Stimulated activated CD4-positive, alpha-beta T cell treated with anti-CD3 and anti-CD28 coated beads, Interleukin-15, amount 100 ng/mL, for 24 hours (primary cell): ENCODE results near the gene SPAG6.
"Not testable (repeated sequence)": the region's sequence is repeated elsewhere in the genome, so short reads cannot be mapped to it uniquely, and the experiment has no call there.

Experiments used
- DNase-seq: peaks from one replicate; pipeline ENCODE4 v3.0.0-alpha.2; 2020

The SPAG6 gene

GRCh38 chr10:22343731-22344130, 1.6 kb upstream of the SPAG6 start:
- no peak for DNase-seq

- no peak for DNase-seq
These were observed 1.0 kb upstream of the SPAG6 start for GRCh38 chr10:22344249-22344648.

DNA sequence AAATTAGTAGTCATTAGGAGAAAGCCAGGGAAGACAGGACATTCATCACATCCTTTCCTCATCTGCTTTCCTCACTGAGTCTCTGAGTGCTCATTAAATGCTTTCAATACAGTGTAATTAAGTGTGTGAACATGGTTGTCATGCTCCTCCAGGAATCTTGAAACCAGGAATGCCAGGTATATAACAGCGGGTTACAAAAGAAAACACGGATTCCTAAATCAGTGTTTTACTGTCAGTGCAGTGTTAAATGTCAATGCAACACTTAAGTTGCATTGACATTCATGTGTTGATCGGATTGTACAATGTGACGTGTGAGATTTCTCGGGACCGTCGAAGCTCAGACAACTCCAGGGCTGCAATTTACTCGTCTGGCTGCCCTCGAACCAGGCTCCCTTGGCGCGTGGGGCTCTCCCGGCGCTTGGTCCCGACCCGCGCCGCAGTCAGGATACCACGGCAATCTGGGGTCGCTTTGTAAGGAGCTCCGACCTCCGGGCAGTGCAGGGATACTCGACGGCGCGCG, 455 bp upstream of the SPAG6 start:
- DNase-seq = no peak

GRCh38 chr10:22346096-22346661, 883 bp downstream of the SPAG6 start:
- DNase-seq = no peak

- DNase-seq = no peak
These were observed 4.5 kb downstream of the SPAG6 start for GRCh38 chr10:22349755-22350154.

- no peak for DNase-seq
These were observed 5.9 kb downstream of the SPAG6 start for GRCh38 chr10:22351131-22351703.

DNA sequence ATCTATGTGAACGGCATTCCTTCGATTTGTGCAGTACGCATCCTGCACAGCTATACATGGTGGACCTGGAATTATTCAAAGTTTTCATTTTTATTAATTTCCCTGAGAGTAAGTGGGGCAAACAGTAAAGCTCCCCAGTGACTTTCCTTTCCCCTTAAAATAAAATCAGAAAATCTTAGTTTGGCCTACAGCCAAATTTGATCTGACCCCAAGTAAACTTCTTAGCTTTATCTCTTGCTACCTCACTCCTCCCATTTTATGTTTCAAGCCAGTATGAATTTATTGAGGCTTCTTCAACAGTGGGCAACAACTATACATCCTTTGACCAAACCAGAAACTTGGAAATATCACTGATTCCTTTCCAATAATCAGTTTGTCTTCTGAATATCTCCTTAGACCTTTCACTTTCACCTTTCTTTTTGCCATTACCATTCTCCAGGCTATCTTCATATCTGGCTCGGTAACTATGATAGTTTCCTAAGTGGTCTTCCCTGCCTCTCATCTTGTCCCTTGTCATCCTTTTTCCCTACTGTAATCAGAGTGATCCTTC, 11.1 kb downstream of the SPAG6 start:
- no peak for DNase-seq

- not testable (repeated sequence) for DNase-seq
These were observed 12.5 kb downstream of the SPAG6 start for GRCh38 chr10:22357770-22358169.

DNA sequence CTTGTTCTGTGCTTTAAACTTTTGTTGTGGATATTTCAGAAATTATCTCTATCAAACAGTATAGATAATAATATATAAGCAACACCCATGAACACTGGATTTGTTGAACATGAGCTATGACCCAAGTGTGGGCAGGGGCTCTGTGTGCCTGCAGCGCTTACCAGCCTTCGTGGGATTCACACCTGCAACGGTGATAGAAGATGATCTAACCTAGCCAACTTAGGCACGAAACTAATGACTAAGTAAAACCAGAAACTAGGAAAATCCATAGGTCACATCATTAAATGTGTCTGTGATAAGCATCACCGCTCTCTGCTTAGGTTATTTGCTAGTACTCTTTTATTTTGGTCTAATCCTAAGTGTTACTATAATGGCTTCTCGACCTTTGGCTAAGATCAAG, 18.0 kb downstream of the SPAG6 start:
- DNase-seq = peak; percentile 40

DNA sequence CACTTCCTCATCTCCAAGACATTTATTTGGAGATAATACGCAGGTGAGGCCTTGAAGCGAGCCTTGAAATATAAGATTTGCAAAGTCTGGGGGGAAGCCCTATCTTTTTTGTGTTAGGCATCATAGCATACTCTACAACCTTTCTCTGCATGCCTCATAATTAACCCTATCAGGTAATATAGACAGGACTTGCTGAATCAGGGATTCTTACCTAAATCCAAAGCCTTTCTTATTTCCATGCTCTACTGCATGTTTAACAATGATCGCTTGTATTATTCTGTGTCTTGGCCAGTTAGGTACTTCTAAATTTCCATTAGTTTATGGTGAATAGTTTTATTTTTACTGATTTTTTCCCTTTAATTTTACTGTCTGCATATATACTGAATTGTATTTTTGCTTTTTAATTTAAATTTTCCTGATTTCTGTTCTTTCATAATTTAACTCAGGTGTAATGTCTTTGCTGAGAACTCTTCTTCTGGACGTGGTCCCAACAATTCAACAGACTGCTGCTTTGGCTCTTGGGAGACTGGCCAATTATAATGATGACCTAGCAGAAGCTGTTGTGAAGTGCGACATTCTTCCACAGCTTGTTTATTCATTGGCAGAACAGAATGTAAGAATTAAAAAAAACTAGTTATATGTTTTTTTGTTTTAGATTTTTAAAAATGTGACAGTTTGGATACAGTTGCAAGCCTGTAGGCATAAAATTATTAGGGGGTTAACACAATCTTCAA, 19.3 kb downstream of the SPAG6 start:
- DNase-seq = no peak

GRCh38 chr10:22365233-22365632, 19.9 kb downstream of the SPAG6 start:
- no peak for DNase-seq

- no peak for DNase-seq
These were observed 20.5 kb downstream of the SPAG6 start for GRCh38 chr10:22365644-22366434.

DNA sequence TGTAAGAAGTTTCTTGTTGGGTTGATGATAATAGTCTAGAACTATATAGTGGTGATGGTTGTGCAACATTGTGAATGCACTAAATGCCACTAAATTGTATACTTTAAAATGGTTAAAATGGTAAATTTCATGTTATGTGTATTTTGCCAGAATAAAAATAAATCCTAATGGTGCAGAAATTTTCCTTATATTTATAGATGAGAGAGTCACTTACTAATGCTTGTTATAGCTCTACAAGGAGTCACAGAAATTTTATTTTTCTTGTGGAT, 21.1 kb downstream of the SPAG6 start:
- DNase-seq = no peak

- no peak for DNase-seq
These were observed 21.5 kb downstream of the SPAG6 start for GRCh38 chr10:22366771-22367170.

- DNase-seq = no peak
These were observed 22.2 kb downstream of the SPAG6 start for GRCh38 chr10:22367471-22367870.

- DNase-seq = no peak
These were observed 23.1 kb downstream of the SPAG6 start for GRCh38 chr10:22368402-22368801.

GRCh38 chr10:22368981-22369380, 23.7 kb downstream of the SPAG6 start:
- no peak for DNase-seq

DNA sequence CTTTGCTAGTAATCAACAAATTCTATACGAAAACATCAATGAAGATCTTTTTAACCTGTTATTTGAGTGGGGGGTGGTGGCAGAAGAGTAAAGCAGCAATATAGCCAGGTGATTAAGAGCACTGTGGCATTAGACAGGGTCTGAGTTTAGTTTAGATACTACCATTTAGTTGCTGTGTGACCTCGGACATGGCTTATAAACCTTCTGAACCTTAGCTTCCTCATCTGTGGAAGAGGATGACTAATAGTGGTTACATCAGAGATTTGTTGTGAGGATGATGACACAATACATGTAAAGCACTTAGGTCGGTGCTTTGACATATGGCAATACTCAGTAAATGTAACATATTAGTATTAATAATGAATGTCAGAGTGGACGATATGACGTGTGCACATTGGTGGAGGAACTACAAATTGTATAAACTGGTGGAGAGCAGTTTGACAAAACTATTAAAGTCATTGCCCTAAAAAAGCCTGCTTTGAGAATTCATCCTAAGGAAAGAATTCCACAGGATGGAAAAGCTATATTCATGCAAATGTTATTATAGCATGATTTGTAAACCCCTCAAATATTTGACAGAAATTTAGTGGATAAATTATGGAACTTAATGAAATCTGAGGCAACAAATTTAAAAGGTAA, 24.3 kb downstream of the SPAG6 start:
- no peak for DNase-seq

GRCh38 chr10:22370320-22370719, 25.0 kb downstream of the SPAG6 start:
- no peak for DNase-seq

GRCh38 chr10:22372298-22372697, 27.0 kb downstream of the SPAG6 start:
- DNase-seq = no peak

GRCh38 chr10:22372917-22373316, 27.6 kb downstream of the SPAG6 start:
- DNase-seq = no peak

- no peak for DNase-seq
These were observed 29.3 kb downstream of the SPAG6 start for GRCh38 chr10:22374489-22375126.
